ENCODE data around the gene ATXN1.

Gene ATXN1

GRCh38 chr6:16742116-16742515, 19.1 kb downstream of the ATXN1 start:
- DNase-seq = no peak

DNA sequence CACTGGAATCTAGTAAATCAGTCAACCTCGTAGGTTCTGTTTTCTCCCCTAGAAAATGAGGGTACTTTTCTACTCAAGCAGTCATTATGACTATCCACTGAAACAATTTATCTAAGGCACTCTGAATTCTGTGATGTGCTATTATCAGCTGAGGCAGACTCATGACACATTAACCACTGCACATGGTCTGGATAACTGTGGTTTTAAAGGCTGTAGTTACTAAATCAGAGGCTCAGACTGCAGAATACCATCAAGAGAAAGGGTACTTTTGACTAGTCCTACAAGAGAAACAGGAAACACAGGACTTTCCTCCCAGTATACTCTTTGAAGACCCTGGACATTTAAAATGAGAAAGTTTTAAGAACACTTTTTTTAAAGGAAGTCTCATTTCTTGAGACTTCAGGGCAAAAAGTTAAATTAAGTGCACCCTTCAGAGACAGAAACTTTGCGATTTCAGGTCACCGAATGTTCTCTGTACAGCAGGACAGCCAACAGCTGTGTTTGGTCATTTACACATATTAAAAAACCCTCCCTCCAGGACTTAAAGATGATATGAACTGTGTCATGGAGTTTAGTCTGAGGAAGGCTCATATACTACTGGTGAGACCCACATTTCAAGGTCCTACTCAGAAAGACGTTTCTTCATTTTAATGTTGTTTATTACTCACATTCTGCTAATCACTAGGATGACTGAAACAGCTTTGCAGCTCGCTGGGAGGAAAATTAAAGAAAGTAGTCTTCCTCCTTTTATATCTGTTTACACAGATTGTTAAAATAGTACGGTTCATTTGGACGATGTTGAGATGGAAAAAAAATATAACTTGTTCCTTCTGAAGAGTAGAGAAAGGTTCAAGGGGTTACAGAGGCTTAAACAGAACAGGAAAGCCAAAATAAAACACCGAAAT, 19.9 kb downstream of the ATXN1 start:
- no peak for DNase-seq

GRCh38 chr6:16740097-16740496, 21.2 kb downstream of the ATXN1 start:
- no peak for DNase-seq

GRCh38 chr6:16739329-16739801, 21.9 kb downstream of the ATXN1 start:
- no peak for DNase-seq

- DNase-seq = no peak
Observed at GRCh38 chr6:16737925-16738324, 23.3 kb downstream of the ATXN1 start.

DNA sequence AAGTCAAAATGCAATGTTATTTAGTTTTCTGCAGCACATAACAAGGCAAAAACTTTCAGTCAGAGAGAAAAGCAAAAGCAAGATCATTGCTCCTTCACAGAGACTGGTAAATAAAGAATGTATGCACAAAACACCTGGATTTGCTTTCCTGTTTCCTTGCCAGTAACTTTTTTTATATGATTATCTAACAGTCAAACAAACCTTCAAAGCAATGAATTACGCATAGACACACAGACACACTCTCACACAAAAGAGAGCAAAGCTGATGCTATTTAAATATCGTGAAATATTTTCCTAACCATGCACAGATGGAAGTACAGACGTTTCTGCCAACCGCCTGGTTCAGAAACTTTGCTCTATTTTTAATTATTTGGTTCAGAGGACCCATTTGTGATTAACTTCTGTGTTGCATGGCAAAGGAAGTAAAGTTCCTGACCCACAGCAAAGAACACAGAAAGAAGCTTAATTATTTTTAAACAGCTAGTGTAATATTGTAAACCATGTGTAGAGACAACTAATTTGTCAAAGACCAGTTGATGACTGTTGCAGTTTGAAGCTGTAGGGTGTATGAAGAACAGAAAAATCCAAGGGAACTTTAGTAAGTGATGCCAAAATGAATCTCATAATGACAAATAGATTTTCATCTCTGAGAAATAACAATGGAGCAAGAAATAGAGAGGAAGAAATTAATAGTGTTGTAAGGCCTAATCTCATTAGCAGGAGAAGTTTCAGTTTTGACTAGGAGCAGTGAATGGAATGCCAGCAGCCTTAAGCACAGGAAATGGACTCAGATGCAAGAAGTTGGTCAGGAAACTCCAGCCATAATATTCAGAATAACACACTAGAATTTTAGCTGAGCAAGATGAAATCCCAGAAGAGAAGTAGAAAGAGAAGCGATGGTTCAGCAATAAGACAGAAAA, 24.1 kb downstream of the ATXN1 start:
- no peak for DNase-seq

DNA sequence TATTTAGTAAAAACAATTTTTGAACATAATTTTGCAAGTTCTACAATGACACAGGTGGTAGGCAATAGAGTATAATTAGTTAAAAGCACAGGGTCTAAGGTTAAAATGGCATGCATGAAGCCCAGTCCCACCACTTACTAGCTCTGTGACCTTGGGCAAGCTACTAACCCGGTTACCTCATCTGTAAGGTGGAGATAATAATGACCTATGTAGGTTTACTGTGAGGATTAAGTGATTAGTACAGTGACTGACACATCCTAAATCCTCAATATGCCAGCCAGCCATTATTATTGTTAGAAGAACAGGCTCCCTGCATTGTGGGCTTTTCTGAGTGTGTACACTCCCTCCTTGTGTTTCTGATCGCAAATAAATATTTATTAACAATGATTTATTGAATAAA, 26.2 kb downstream of the ATXN1 start:
- no peak for DNase-seq

DNA sequence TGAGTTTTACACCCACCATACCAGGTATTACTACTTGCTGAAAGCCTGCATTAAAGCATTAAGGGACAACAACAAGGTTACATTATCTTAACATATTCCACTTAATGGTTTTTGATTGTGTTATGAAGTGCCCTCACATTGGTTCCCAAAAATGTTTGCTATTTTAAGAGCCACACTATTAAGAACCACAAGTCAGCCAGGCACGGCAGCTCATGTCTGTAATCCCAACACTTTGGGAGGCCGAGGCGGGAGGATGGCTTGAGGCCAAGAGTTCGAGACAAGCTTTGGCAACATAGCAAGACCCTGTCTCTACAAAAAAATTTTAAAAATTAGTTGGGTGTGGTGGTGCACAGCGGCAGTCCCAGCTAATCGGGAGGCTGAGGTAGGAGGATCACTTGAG, 28.2 kb downstream of the ATXN1 start:
- no peak for DNase-seq

- DNase-seq = no peak
Observed at GRCh38 chr6:16731478-16732051, 29.7 kb downstream of the ATXN1 start.

GRCh38 chr6:16730738-16731477, 30.4 kb downstream of the ATXN1 start:
- no peak for DNase-seq

DNA sequence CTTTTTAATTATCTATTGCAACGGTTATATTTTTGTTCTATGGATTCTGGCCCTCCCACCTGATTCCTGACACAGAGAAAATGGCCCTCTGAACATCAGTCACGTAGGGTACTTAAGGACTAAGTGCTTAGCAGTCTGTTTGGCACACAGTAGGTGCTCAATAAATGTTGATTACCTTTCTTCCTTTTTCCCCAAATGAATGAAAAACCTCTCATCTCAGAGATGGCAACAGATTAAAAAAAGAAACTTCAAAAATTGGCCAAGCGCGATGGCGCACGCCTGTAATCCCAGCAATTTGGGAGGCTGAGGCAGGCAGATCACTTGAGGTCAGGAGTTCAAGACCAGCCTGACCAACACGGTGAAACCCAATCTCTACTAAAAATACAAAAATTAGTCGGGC, 31.5 kb downstream of the ATXN1 start:
- no peak for DNase-seq

- no peak for DNase-seq
Observed at GRCh38 chr6:16729183-16729691, 32.0 kb downstream of the ATXN1 start.

GRCh38 chr6:16728513-16729182, 32.6 kb downstream of the ATXN1 start:
- no peak for DNase-seq

- no peak for DNase-seq
Observed at GRCh38 chr6:16727996-16728395, 33.3 kb downstream of the ATXN1 start.

DNA sequence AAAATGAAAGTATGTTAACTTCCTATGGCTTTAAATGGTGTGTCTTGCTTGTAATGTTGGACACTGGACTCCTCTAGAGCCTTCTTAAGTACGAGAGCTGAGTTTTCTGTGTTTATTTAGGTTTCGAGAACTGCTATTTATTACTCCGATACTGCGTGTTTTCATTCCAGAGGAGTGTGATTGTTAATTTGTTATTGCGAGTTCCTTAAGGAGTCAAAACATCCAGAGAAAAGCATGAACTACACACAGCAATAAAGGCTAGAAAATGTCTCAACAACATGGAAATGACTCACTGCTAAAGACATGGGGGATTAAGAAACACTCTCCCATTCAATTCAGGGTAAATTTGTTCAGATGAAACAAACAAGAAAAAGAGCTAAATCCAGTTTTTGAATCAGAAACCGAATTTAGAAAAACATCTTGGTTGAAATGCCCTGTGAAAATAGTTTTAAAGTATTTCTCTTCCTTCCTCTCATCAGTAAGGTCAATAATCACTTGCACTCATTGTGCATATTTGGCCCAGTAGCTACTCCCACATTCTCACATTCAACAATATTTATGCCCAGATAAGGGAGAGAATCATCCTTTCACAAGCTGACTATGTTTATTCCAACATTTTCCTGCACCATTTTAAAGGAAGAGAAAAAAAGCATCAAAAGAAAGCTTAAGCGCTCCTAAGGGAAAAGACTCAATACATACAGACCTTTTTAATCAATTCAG, 36.0 kb downstream of the ATXN1 start:
- no peak for DNase-seq

- no peak for DNase-seq
Observed at GRCh38 chr6:16723826-16724225, 37.4 kb downstream of the ATXN1 start.

DNA sequence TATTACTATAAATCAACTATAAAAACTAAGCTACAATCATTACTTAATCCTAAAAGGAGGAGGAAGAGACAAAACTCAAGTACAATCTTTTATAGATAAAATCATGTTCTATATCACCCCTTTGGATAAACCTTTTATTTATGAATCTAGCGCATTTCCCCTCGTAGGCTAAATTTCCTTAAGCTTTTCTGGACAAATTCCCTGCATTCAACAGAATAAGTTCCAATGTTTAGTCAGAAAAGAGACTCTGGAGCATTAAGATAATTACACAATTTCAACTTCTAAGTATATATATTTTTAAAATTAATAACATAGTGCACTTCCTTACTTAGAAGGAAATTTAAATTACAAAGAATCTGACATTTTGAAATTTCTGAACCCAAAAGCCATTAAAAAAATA, 37.9 kb downstream of the ATXN1 start:
- DNase-seq = no peak

GRCh38 chr6:16722630-16723029, 38.6 kb downstream of the ATXN1 start:
- no peak for DNase-seq

GRCh38 chr6:16721977-16722376, 39.3 kb downstream of the ATXN1 start:
- DNase-seq = no peak

- no peak for DNase-seq
Observed at GRCh38 chr6:16720861-16721260, 40.4 kb downstream of the ATXN1 start.

DNA sequence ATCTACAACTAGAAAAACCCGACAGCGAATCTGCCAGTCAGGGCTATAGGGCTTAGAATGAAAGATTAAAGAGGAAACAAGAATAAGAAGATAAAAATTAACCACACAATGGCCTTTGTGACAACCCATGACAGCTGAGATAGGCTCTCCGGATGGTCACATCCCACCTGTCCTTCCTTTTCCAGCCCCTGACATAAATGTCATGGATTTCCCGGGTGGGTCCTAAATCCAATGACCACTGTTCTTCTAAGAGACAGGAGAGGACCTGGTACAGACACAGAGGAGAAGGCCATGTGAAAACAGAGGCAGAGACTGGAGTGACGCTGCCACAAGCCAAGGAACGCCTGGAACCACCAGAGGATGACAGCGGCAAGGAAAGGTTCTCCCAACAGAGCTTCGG, 41.8 kb downstream of the ATXN1 start:
- DNase-seq = no peak

Data from NCI-H1694 treated with DMSO at 0.1 percent for 48 hours (cell line).